Measurements from ENCODE around the gene SHANK1. TPM values are rescaled to one million over a fixed set of nuclear protein-coding genes. Genes with fewer than 3 reads are reported as not detected.

SHANK1 gene
- total RNA-seq, 2 experiments from 2014 or later: not detected

DNA sequence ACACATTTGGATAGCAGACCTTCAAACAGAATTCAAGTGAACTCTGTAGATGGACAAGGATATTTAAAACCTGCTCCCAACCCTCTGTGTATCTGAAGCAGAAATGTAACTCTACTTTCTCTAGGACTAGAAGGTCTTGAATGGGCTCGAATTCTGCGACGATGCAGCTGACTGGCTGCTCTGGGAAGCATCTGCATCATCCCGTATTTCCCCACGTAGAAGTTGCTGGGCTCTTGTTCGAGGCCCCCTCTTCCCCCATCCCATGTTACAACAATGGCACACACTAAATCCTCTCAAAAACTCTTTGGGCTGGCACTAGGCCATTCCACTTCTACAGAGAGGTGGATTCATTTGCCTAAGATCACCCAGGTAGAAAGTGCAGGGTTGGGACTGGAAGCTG lies 55.4 kb downstream of the SHANK1 start:
- Mint-ChIP-seq H3K4me3 (no peak overlapping the region), H3K36me3 (ENCODE audit: low read depth) (no peaks in the 10 kb centered on the region), H3K4me1 (peaks cover 5% of the 10 kb centered on the region), H3K27ac (no peak overlapping the region), H3K27me3 (peaks cover 30% of the 10 kb centered on the region), H3K9me3 (no peaks in the 10 kb centered on the region)
- POLR2A ChIA-PET: no interaction called here
- CTCF ChIA-PET: no interaction called here
- DNase-seq: no peak

DNA sequence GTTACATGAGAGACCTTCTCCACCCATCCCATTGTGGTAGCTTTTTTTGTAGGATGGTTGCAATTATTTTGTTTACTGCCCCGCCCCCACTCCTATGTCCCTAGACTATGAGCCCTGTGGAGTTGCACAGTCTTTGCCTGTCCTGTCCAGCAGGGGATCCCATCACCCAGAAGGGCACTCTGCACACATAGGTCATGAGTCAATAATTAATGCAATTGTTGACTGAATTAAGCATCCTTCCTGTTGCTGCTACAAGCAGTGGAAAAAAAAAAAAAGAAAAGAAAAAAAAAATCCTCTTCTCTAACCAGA lies 56.2 kb downstream of the SHANK1 start:
- Mint-ChIP-seq H3K9me3 (peaks cover 1% of the 10 kb centered on the region), H3K4me1 (peaks cover 8% of the 10 kb centered on the region), H3K27ac (no peak overlapping the region), H3K4me3 (no peak overlapping the region), H3K36me3 (ENCODE audit: low read depth) (no peaks in the 10 kb centered on the region), H3K27me3 (peaks cover 29% of the 10 kb centered on the region)
- POLR2A ChIA-PET: no interaction called here
- CTCF ChIA-PET: interaction anchor here (0.6 kb wide), 1 partner anchor 275 kb away, joined by 6 read pairs; no protein-coding TSS in a partner anchor
- DNase-seq: no peak

DNA sequence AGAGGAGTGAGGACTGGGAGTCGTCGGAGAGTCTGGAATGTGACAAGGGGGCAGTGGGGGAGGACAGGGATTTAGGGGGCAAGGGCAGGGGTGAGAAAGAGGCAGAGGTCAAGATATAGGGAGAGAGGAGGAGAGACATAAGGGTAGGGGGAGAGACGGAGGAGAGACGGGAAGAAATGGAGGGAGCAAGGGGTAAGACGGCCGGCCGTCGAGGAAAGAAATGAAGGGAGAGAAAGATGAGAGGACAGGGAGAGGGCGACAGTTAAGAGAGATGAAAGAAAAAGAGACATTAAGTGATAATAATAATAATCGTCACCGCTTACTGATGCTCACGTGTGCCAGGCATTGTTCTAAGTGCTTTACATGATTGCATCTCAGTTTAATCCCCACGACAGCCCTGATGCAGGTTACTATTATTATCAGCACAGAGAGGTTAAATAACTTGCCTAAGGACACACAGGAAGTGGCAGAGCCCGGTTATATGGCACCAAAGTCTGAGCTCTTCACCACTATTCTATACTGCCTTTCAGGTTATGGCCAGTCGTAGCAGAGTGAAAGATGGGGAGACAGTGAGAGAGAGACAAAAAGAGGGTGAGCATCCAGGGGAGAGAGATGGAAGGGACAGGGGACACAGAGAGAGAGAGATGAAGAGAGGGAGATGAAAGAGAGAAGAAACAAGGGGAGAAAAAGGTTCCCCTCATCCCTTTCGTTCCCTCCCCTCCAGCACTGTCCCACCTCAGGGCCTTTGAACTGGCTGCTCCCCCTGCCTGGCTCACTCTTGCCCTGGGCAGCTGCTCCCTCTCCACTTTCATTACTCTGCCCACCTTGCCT lies 56.7 kb downstream of the SHANK1 start:
- H3K9me3 Mint-ChIP-seq: peaks cover 7% of the 10 kb centered on the region

DNA sequence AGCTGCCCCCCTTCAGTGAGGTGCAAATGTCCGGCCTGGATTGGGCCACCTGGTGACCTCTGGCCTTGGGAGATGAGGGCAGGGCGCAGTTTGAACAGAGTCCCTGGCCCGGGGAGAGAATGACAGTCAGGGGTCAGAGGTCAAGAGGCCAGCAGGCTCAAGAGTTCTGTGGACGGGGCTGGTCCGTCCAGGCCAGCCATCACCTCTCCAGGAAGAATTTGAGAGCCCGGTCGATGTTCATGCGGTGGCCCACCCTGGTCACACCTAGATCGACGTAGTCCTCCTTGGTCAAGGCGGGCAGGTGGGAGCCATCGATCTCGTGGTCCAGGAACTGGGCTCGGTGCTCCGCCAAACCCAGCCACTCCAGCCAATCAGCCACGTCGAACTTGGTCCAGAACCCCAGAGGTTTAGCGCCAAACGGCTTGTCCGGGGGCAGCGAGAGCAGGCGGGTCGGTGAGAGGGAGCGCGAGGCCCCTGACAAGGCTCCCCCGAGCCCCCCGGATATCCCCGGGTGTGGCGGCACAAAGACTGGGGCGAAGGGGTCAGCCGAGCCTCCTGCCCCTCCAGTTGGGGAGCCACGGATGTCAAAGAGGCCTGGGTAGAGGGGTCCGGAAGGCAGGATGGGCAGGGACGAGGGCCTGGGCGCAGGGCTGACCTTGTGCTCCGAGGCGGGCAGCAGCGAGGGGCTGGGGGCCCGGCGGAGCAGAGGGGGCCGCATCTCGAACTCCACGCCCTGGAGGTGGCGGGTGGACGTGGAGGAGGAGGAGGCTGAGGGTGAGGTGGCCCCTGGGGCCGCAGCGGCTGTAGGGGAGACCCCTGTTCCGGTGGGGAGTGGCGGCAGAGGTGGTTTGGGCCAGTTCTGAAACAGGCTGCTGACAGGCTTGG lies 57.6 kb downstream of the SHANK1 start:
- Mint-ChIP-seq H3K27ac (no peak overlapping the region), H3K36me3 (ENCODE audit: low read depth) (no peaks in the 10 kb centered on the region), H3K4me3 (no peak overlapping the region), H3K4me1 (peaks cover 20% of the 10 kb centered on the region), H3K9me3 (peaks cover 15% of the 10 kb centered on the region), H3K27me3 (peaks cover 41% of the 10 kb centered on the region)
- ChIA-PET CTCF (no interaction called here), POLR2A (no interaction called here)
- DNase-seq: no peak

More for the DNA sequence above, 56.7 kb downstream of the SHANK1 start:
- Mint-ChIP-seq H3K27me3 (peaks cover 35% of the 10 kb centered on the region), H3K4me3 (no peak overlapping the region), H3K36me3 (ENCODE audit: low read depth) (no peaks in the 10 kb centered on the region), H3K4me1 (peaks cover 14% of the 10 kb centered on the region), H3K27ac (no peak overlapping the region)
- POLR2A ChIA-PET: no interaction called here
- CTCF ChIA-PET: no interaction called here
- DNase-seq: no peak

GRCh38 chr19:50661023-50661422 lies 58.6 kb downstream of the SHANK1 start:
- H3K27ac Mint-ChIP-seq: no peak overlapping the region
- no peaks in the 10 kb centered on the region for H3K36me3 Mint-ChIP-seq (ENCODE audit: low read depth)
- peaks cover 16% of the 10 kb centered on the region for H3K9me3 Mint-ChIP-seq
- no peak overlapping the region for H3K4me3 Mint-ChIP-seq
- ChIA-PET POLR2A (no interaction called here), CTCF (no interaction called here)
- peaks cover 43% of the 10 kb centered on the region for H3K27me3 Mint-ChIP-seq
- no peak for DNase-seq
- H3K4me1 Mint-ChIP-seq: peaks cover 20% of the 10 kb centered on the region

GRCh38 chr19:50660088-50660366 lies 59.6 kb downstream of the SHANK1 start:
- H3K27me3 Mint-ChIP-seq: peaks cover 44% of the 10 kb centered on the region
- H3K9me3 Mint-ChIP-seq: peaks cover 16% of the 10 kb centered on the region
- H3K27ac Mint-ChIP-seq: no peak overlapping the region
- no peak for DNase-seq
- ChIA-PET POLR2A (no interaction called here), CTCF (interaction anchor here (0.7 kb wide), 1 partner anchor 478 kb away, joined by 4 read pairs; no protein-coding TSS in a partner anchor)
- H3K4me3 Mint-ChIP-seq: no peak overlapping the region
- H3K36me3 Mint-ChIP-seq (ENCODE audit: low read depth): no peaks in the 10 kb centered on the region
- peaks cover 20% of the 10 kb centered on the region for H3K4me1 Mint-ChIP-seq

DNA sequence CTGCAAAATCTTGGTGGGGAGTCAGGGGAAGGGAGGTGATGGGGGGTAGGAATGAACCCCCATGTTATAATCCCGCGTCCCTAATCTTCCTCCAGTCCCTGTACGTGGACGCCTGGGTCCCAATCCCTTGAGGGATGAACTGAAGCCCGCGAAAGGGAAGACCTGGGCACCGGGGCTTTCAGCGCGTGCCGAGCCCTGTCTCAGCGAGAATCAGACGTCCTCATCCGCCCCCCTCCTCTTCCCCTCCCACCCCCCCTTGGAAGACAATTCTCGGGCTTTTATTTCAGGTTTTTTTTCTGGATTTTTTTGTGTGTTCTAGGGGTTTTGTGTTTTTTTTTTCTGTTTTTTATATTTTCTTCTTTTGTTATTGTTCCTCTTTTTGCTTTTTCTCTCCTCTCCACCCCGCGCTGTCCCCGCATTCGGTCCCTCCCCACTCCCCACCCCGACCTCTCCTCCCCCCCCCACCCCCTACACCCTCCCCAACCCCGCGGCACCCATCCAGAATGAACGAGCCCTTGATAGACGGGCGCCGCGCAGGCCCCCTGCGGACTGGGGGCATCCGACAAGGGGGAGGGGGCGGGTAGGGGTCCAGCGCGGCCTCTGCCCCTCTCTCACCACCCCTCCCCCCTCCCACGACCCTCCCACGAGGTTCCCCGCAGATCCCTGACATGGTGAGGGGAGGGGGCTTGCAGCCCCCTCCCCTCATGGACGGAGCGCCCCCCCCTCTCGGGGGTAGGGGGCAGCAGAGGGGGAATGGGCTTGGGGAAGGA lies 60.1 kb downstream of the SHANK1 start:
- peaks cover 45% of the 10 kb centered on the region for H3K27me3 Mint-ChIP-seq
- POLR2A ChIA-PET: no interaction called here
- no peak overlapping the region for H3K27ac Mint-ChIP-seq
- H3K36me3 Mint-ChIP-seq (ENCODE audit: low read depth): no peaks in the 10 kb centered on the region
- DNase-seq: no peak
- CTCF ChIA-PET: no interaction called here
- H3K4me1 Mint-ChIP-seq: peaks cover 20% of the 10 kb centered on the region
- peaks cover 16% of the 10 kb centered on the region for H3K9me3 Mint-ChIP-seq
- H3K4me3 Mint-ChIP-seq: no peak overlapping the region

GRCh38 chr19:50658441-50659317 lies 60.9 kb downstream of the SHANK1 start:
- Mint-ChIP-seq H3K36me3 (ENCODE audit: low read depth) (no peaks in the 10 kb centered on the region), H3K27ac (peak overlapping the region; percentile 71), H3K4me3 (peak overlapping the region; percentile 63), H3K4me1 (peaks cover 20% of the 10 kb centered on the region), H3K27me3 (peaks cover 49% of the 10 kb centered on the region), H3K9me3 (peaks cover 16% of the 10 kb centered on the region)
- DNase-seq: peak; percentile 45
- ChIA-PET CTCF (interaction anchor here (0.5 kb wide), 1 partner anchor 259 kb away, joined by 4 read pairs; no protein-coding TSS in a partner anchor), POLR2A (no interaction called here)

GRCh38 chr19:50657712-50658440 lies 61.7 kb downstream of the SHANK1 start:
- ChIA-PET POLR2A (no interaction called here), CTCF (no interaction called here)
- peaks cover 46% of the 10 kb centered on the region for H3K27me3 Mint-ChIP-seq
- H3K4me1 Mint-ChIP-seq: peaks cover 20% of the 10 kb centered on the region
- H3K36me3 Mint-ChIP-seq (ENCODE audit: low read depth): no peaks in the 10 kb centered on the region
- DNase-seq: peak; percentile 76
- H3K9me3 Mint-ChIP-seq: peaks cover 16% of the 10 kb centered on the region
- H3K4me3 Mint-ChIP-seq: peak overlapping the region; percentile 63
- peak overlapping the region; percentile 71 for H3K27ac Mint-ChIP-seq

GRCh38 chr19:50657222-50657669 lies 62.4 kb downstream of the SHANK1 start:
- no peaks in the 10 kb centered on the region for H3K36me3 Mint-ChIP-seq (ENCODE audit: low read depth)
- H3K4me1 Mint-ChIP-seq: peaks cover 20% of the 10 kb centered on the region
- POLR2A ChIA-PET: no interaction called here
- DNase-seq: no peak
- peaks cover 46% of the 10 kb centered on the region for H3K27me3 Mint-ChIP-seq
- H3K27ac Mint-ChIP-seq: peak overlapping the region; percentile 2
- no peak overlapping the region for H3K4me3 Mint-ChIP-seq
- H3K9me3 Mint-ChIP-seq: peaks cover 16% of the 10 kb centered on the region
- CTCF ChIA-PET: no interaction called here

GRCh38 chr19:50654882-50655281 lies 64.7 kb downstream of the SHANK1 start:
- Mint-ChIP-seq H3K4me1 (peaks cover 19% of the 10 kb centered on the region), H3K27me3 (peaks cover 35% of the 10 kb centered on the region), H3K4me3 (no peak overlapping the region), H3K9me3 (peaks cover 16% of the 10 kb centered on the region), H3K36me3 (ENCODE audit: low read depth) (no peaks in the 10 kb centered on the region), H3K27ac (no peak overlapping the region)
- POLR2A ChIA-PET: no interaction called here
- DNase-seq: no peak
- CTCF ChIA-PET: no interaction called here

GRCh38 chr19:50652722-50653121 lies 66.9 kb downstream of the SHANK1 start:
- peaks cover 5% of the 10 kb centered on the region for H3K4me1 Mint-ChIP-seq
- H3K36me3 Mint-ChIP-seq (ENCODE audit: low read depth): no peaks in the 10 kb centered on the region
- ChIA-PET POLR2A (no interaction called here), CTCF (no interaction called here)
- peaks cover 8% of the 10 kb centered on the region for H3K9me3 Mint-ChIP-seq
- H3K4me3 Mint-ChIP-seq: no peak overlapping the region
- no peak overlapping the region for H3K27ac Mint-ChIP-seq
- DNase-seq: no peak
- peaks cover 27% of the 10 kb centered on the region for H3K27me3 Mint-ChIP-seq

All from activated CD4-positive, alpha-beta T cell treated with anti-CD3 and anti-CD28 coated beads, Interleukin-2, amount 10 ng/mL, durations not matched to agents 7 days and 5 days (primary cell).